Kidney (tissue), 14 donors: ENCODE results near the gene GRAMD2A. TPM values are rescaled to one million over a fixed set of nuclear protein-coding genes. Genes with fewer than 3 reads are reported as not detected.

Experiments
- DNase-seq, 5 donors: peaks; one replicate each; pipeline ENCODE4 v3.0.0-alpha.2; 2013 to 2020
- FAIRE-seq: peaks from 2 replicates; lab custom pipeline; 2012; peaks lifted over from hg19 to GRCh38; lab: Jason Lieb, UNC
- H3K27ac ChIP-seq, 2 donors: one replicate each; pipeline ENCODE4 v1.7.0; 2013; ENCODE audit warnings: low read depth in 2 of 2, low read length in 2 of 2, inconsistent platforms in 1 of 2
- H3K27me3 ChIP-seq: one replicate; pipeline ENCODE4 v1.7.1; 2013; ENCODE audit warnings: low read length, inconsistent platforms; ENCODE audit not compliant: control insufficient read depth, insufficient read depth
- H3K36me3 ChIP-seq, 3 donors: one replicate each; pipeline versions ENCODE4 v1.7.0 to v1.7.1; 2013; ENCODE audit warnings: low read length in 3 of 3, control low read depth in 1 of 3, inconsistent platforms in 1 of 3; ENCODE audit not compliant: insufficient read depth in 3 of 3, control insufficient read depth in 2 of 3
- H3K4me1 ChIP-seq, 3 donors: one replicate each; pipeline versions ENCODE4 v1.7.0 to v1.7.1; 2013; ENCODE audit warnings: low read length in 3 of 3, inconsistent platforms in 1 of 3, low read depth in 1 of 3; ENCODE audit not compliant: control insufficient read depth in 2 of 3, insufficient read depth in 2 of 3
- H3K4me3 ChIP-seq, 3 donors: one replicate each; pipeline versions ENCODE4 v1.7.0 to v1.8.1; 2013; ENCODE audit warnings: low read length in 3 of 3, control low read depth in 1 of 3, inconsistent platforms in 1 of 3
- H3K9ac ChIP-seq, 3 donors: one replicate each; pipeline versions ENCODE4 v1.7.0 to v1.7.1; 2013; ENCODE audit warnings: low read length in 3 of 3, control low read depth in 1 of 3, inconsistent platforms in 1 of 3
- H3K9me3 ChIP-seq, 3 donors: one replicate each; pipeline versions ENCODE4 v1.7.0 to v1.7.1; 2013; ENCODE audit warnings: low read length in 3 of 3, control low read depth in 1 of 3, inconsistent platforms in 1 of 3; ENCODE audit not compliant: control insufficient read depth in 2 of 3, insufficient read depth in 1 of 3
- CTCF ChIP-seq: IDR thresholded peaks from 3 replicates; pipeline ENCODE4 v1.5.1; 2012; ENCODE audit warnings: mild to moderate bottlenecking, moderate library complexity, borderline replicate concordance; ENCODE audit not compliant: insufficient read depth; ENCODE audit errors: extremely low read depth
- intact Hi-C: fragments of 100-400 bp; cut with DNase I; formaldehyde crosslinking; loops from one replicate; pipeline ENCODE4 v1.11.1; 2022
- polyA plus RNA-seq: library from polyadenylated mRNA; stranded (reverse); fragments of 350-450 nt; fragmentation: Illumina TruSeq; extraction: RNeasy Lipid Tissue Mini Kit (QIAGEN cat#74804); gene quantifications from one replicate; pipeline ENCODE4 v1.2.3, GENCODE V29; 2014; ENCODE audit warnings: low read depth, low replicate concordance; ENCODE audit not compliant: insufficient read depth
- total RNA-seq: library from RNA; stranded (reverse); fragmentation: NEBNext Ultra II Directional; extraction: Animal tissue kit (Norgen Biotek cat#: 25700); gene quantifications from one replicate; pipeline ENCODE4 v1.2.1, GENCODE V29; 2021
- donor health status: control.
- donor health status: control.
- donor health status: control.
- donor health status: control.
- donor health status: control.
- donor health status: DM: yes; HTN: yes; CAD: no.
- donor health status: Normal renal cell carcinoma (clear cell type).

Gene GRAMD2A
- total and polyA plus RNA-seq, 2 donors from 2014 or later = 2.7 to 5.4 TPM

GRCh38 chr15:72117486-72118016 lies 80.0 kb downstream of the GRAMD2A start:
- FAIRE-seq = no peak
- Histone ChIP-seq H3K4me1 (peaks cover 2 to 21% (median 8%) of the 10 kb centered on the region in 3 donors), H3K4me3 (peak overlapping the region; percentile 93 to 100 (median 98)), H3K27me3 (no peaks in the 10 kb centered on the region), H3K9me3 (no peaks in the 10 kb centered on the region), H3K27ac (peak overlapping the region; percentile 97 to 99), H3K9ac (peak overlapping the region; percentile 28 to 96 (median 91)), H3K36me3 (no peaks in the 10 kb centered on the region)
- DNase-seq = peak in 1 of 5 donors; percentile 95
- intact Hi-C loops = no loop called here
- TF ChIP-seq CTCF = no peak

GRCh38 chr15:72116731-72117485 lies 80.7 kb downstream of the GRAMD2A start:
- DNase-seq (peak in 4 of 5 donors; percentile 43 to 73 (median 52)), FAIRE-seq (no peak)
- TF ChIP-seq CTCF = no peak
- Histone ChIP-seq H3K36me3 (no peaks in the 10 kb centered on the region), H3K27me3 (no peaks in the 10 kb centered on the region), H3K27ac (peak overlapping the region; percentile 97 to 99), H3K4me1 (peaks cover 2 to 21% (median 8%) of the 10 kb centered on the region in 3 donors), H3K4me3 (peak overlapping the region; percentile 93 to 100 (median 98)), H3K9ac (peak overlapping the region; percentile 91 to 96 (median 94)), H3K9me3 (no peaks in the 10 kb centered on the region)
- intact Hi-C loops = no loop called here

GRCh38 chr15:72113347-72114031 lies 84.1 kb downstream of the GRAMD2A start:
- FAIRE-seq (no peak), DNase-seq (no peak)
- Histone ChIP-seq H3K36me3 (no peaks in the 10 kb centered on the region), H3K9me3 (no peaks in the 10 kb centered on the region), H3K27ac (peak overlapping the region in 1 of 2 donors; percentile 27), H3K9ac (no peak overlapping the region), H3K27me3 (no peaks in the 10 kb centered on the region), H3K4me1 (peaks cover 2 to 15% (median 8%) of the 10 kb centered on the region in 3 donors), H3K4me3 (no peak overlapping the region)
- TF ChIP-seq CTCF = no peak
- intact Hi-C loops = no loop called here
